Measurements from ENCODE around the gene CNOT9.
"Not testable (repeated sequence)": the region's sequence is repeated elsewhere in the genome, so short reads cannot be mapped to it uniquely, and the experiment has no call there.

Gene CNOT9

GRCh38 chr2:218546012-218546411 lies 22.6 kb upstream of the CNOT9 start:
- TF ChIP-seq CTCF (IDR thresholded peaks at IDR 0.05; ENCODE audit: low read depth, low read length, missing control alignments) = no peak
- no peak overlapping the region for H3K4me3 ChIP-seq (replicated peaks; ENCODE audit: low read depth, low read length)
- no peak for DNase-seq (ENCODE audit: extremely low read depth, low read depth)

- DNase-seq (ENCODE audit: extremely low read depth, low read depth) = no peak
- TF ChIP-seq CTCF (IDR thresholded peaks at IDR 0.05; ENCODE audit: low read depth, low read length, missing control alignments) = no peak
- no peak overlapping the region for H3K4me3 ChIP-seq (replicated peaks; ENCODE audit: low read depth, low read length)
Measured at GRCh38 chr2:218547511-218547910, 21.1 kb upstream of the CNOT9 start.

GRCh38 chr2:218547978-218548377 lies 20.7 kb upstream of the CNOT9 start:
- no peak overlapping the region for H3K4me3 ChIP-seq (replicated peaks; ENCODE audit: low read depth, low read length)
- DNase-seq (ENCODE audit: extremely low read depth, low read depth) = no peak
- TF ChIP-seq CTCF (IDR thresholded peaks at IDR 0.05; ENCODE audit: low read depth, low read length, missing control alignments) = no peak

- not testable (repeated sequence) for H3K4me3 ChIP-seq (replicated peaks; ENCODE audit: low read depth, low read length); DNase-seq (ENCODE audit: extremely low read depth, low read depth)
Measured at GRCh38 chr2:218554225-218554624, 14.4 kb upstream of the CNOT9 start.

- DNase-seq (ENCODE audit: extremely low read depth, low read depth) = no peak
- TF ChIP-seq CTCF (IDR thresholded peaks at IDR 0.05; ENCODE audit: low read depth, low read length, missing control alignments) = no peak
- no peak overlapping the region for H3K4me3 ChIP-seq (replicated peaks; ENCODE audit: low read depth, low read length)
Measured at GRCh38 chr2:218555527-218555926, 13.1 kb upstream of the CNOT9 start.

GRCh38 chr2:218557941-218558340 lies 10.7 kb upstream of the CNOT9 start:
- no peak overlapping the region for H3K4me3 ChIP-seq (replicated peaks; ENCODE audit: low read depth, low read length)
- no peak for TF ChIP-seq CTCF (IDR thresholded peaks at IDR 0.05; ENCODE audit: low read depth, low read length, missing control alignments)
- no peak for DNase-seq (ENCODE audit: extremely low read depth, low read depth)

GRCh38 chr2:218558986-218559385 lies 9.7 kb upstream of the CNOT9 start:
- no peak overlapping the region for H3K4me3 ChIP-seq (replicated peaks; ENCODE audit: low read depth, low read length)
- no peak for DNase-seq (ENCODE audit: extremely low read depth, low read depth)
- TF ChIP-seq CTCF (IDR thresholded peaks at IDR 0.05; ENCODE audit: low read depth, low read length, missing control alignments) = no peak
